IMR-90 (cell line): ENCODE data around the gene NCKAP5L. TPM values are rescaled to one million over a fixed set of nuclear protein-coding genes. Genes with fewer than 3 reads are reported as not detected.

ENCODE experiments used
- ATAC-seq: fragments of 200-7000 bp; cut with Tn5 transposase; 2 replicates; pipeline ENCODE4 v1.9.1; 2020; ENCODE audit warnings: low read depth, mild to moderate bottlenecking, moderate library complexity
- BruUV-seq: library from RNA; stranded (reverse); fragments of 400-500 nt; replicated peaks from 2 replicates; lab custom pipeline; 2021; lab: Mats Ljungman, UMichigan
- CTCF ChIA-PET: fragments of 300-600 bp; formaldehyde crosslinking; extraction: SDS; loops from one replicate; lab custom pipeline; 2021; ENCODE audit warnings: antibody characterized with exemption; lab: Yijun Ruan, JAX
- POLR2A ChIA-PET: fragments of 300-600 bp; sonication (Branson Sonifier 250); formaldehyde crosslinking; loops from one replicate; lab custom pipeline; 2022; ENCODE audit warnings: antibody characterized with exemption; ENCODE audit not compliant: unreplicated experiment; lab: Charles Lee
- DNase-seq: peaks from one replicate; pipeline ENCODE4 v3.0.0; 2013
- H2AFZ ChIP-seq: replicated peaks from 2 replicates; pipeline ENCODE3; 2013; ENCODE audit warnings: low read length, mild to moderate bottlenecking; ENCODE audit not compliant: poor library complexity
- H2AK5ac ChIP-seq: 2 replicates; pipeline ENCODE4 v1.6.1; 2013; ENCODE audit warnings: low read depth, low read length, inconsistent platforms
- H2AK9ac ChIP-seq: replicated peaks from 2 replicates; pipeline ENCODE3; 2013; ENCODE audit warnings: mild to moderate bottlenecking, low read depth, low read length, moderate library complexity; ENCODE audit not compliant: poor library complexity
- H2BK120ac ChIP-seq: 2 replicates; pipeline ENCODE4 v1.6.1; 2013; ENCODE audit warnings: low read depth, low read length, inconsistent platforms
- H2BK15ac ChIP-seq: 3 replicates; pipeline ENCODE4 v1.6.1; 2013; ENCODE audit warnings: low read depth, low read length, inconsistent platforms
- H2BK20ac ChIP-seq: 2 replicates; pipeline ENCODE4 v1.6.1; 2013; ENCODE audit warnings: low read depth, mild to moderate bottlenecking, inconsistent platforms, low read length, moderate library complexity
- H2BK5ac ChIP-seq: 2 replicates; pipeline ENCODE4 v1.6.1; 2013; ENCODE audit warnings: mild to moderate bottlenecking, low read depth, low read length, inconsistent platforms; ENCODE audit not compliant: poor library complexity, severe bottlenecking
- H3K14ac ChIP-seq: replicated peaks from 2 replicates; pipeline ENCODE4 v1.6.1; 2013; ENCODE audit warnings: low read depth, low read length, inconsistent platforms
- H3K18ac ChIP-seq: 2 replicates; pipeline ENCODE4 v1.6.1; 2013; ENCODE audit warnings: low read depth, low read length, control low read depth
- H3K23ac ChIP-seq: 2 replicates; pipeline ENCODE4 v1.6.1; 2013; ENCODE audit warnings: low read depth, low read length, inconsistent platforms
- H3K27ac ChIP-seq: 2 replicates; pipeline ENCODE4 v1.5.1; 2013; ENCODE audit warnings: mild to moderate bottlenecking, control low read depth, low read length; ENCODE audit not compliant: insufficient read depth
- H3K27me3 ChIP-seq: 2 replicates; pipeline ENCODE4 v1.6.1; 2013; ENCODE audit warnings: low read length; ENCODE audit not compliant: control insufficient read depth, insufficient read depth
- H3K36me3 ChIP-seq: 2 replicates; pipeline ENCODE4 v1.6.1; 2013; ENCODE audit warnings: low read length, mixed read lengths; ENCODE audit not compliant: control insufficient read depth, insufficient read depth
- H3K4ac ChIP-seq: 2 replicates; pipeline ENCODE4 v1.6.1; 2013; ENCODE audit warnings: low read depth, low read length, inconsistent platforms
- H3K4me1 ChIP-seq: 2 replicates; pipeline ENCODE4 v1.6.1; 2013; ENCODE audit warnings: low read length, mixed read lengths; ENCODE audit not compliant: control insufficient read depth, insufficient read depth
- H3K4me2 ChIP-seq: 2 replicates; pipeline ENCODE4 v1.6.1; 2013; ENCODE audit warnings: low read depth, mild to moderate bottlenecking, control low read depth, low read length, moderate library complexity
- H3K4me3 ChIP-seq: 2 replicates; pipeline ENCODE4 v1.5.1; 2013; ENCODE audit warnings: low read depth, mild to moderate bottlenecking, control low read depth, low read length, moderate library complexity; ENCODE audit not compliant: insufficient read depth
- H3K56ac ChIP-seq: 2 replicates; pipeline ENCODE4 v1.6.1; 2013; ENCODE audit warnings: low read length, inconsistent platforms; ENCODE audit not compliant: insufficient read depth; ENCODE audit errors: extremely low read depth
- H3K79me1 ChIP-seq, 2 experiments: 2 replicates each; pipeline ENCODE4 v1.6.1; 2013; ENCODE audit warnings: low read length in 2 of 2, inconsistent platforms in 1 of 2, low read depth in 1 of 2
- H3K9ac ChIP-seq: 2 replicates; pipeline ENCODE4 v1.6.1; 2013; ENCODE audit warnings: low read depth, low read length, control low read depth
- H3K9me1 ChIP-seq: 2 replicates; pipeline ENCODE4 v1.6.1; 2013; ENCODE audit warnings: low read length, inconsistent platforms; ENCODE audit not compliant: insufficient read depth
- H3K9me3 ChIP-seq: 2 replicates; pipeline ENCODE4 v1.6.1; 2013; ENCODE audit warnings: low read length; ENCODE audit not compliant: control insufficient read depth, insufficient read depth
- H4K20me1 ChIP-seq: 2 replicates; pipeline ENCODE4 v1.6.1; 2013; ENCODE audit warnings: low read length, inconsistent platforms; ENCODE audit not compliant: insufficient read depth
- H4K5ac ChIP-seq: 2 replicates; pipeline ENCODE4 v1.6.1; 2013; ENCODE audit warnings: mild to moderate bottlenecking, low read depth, low read length, control low read depth
- H4K8ac ChIP-seq, 2 experiments: 2 replicates each; pipeline ENCODE4 v1.6.1; 2013; ENCODE audit warnings: low read depth in 2 of 2, low read length in 2 of 2, control low read depth in 1 of 2, inconsistent platforms in 1 of 2
- H4K91ac ChIP-seq: 2 replicates; pipeline ENCODE4 v1.6.1; 2013; ENCODE audit warnings: low read depth, low read length, inconsistent platforms; ENCODE audit not compliant: insufficient read depth
- MAZ ChIP-seq: IDR thresholded peaks from 2 replicates; pipeline ENCODE4 v1.6.1; 2012; ENCODE audit warnings: low read depth, mild to moderate bottlenecking, low read length, improper control_type of control experiment, moderate library complexity, borderline replicate concordance
- NFE2L2 ChIP-seq: fragments of 150-350 bp; IDR thresholded peaks from 2 replicates; pipeline ENCODE4 v1.6.1; 2016; ENCODE audit warnings: low read depth, mild to moderate bottlenecking, low read length
- WGBS, 2 experiments: methylation state at CpG; one replicate each; pipeline versions ENCODE4 v1.1.5 to v1.1.7; 2013; ENCODE audit warnings: missing lambda C conversion rate in 2 of 2; ENCODE audit not compliant: insufficient read length in 1 of 2; ENCODE audit errors: extremely low coverage in 2 of 2; 5-methylcytosine and 5-hydroxymethylcytosine counted together
- dilution Hi-C: fragments of 300-500 bp; cut with HindIII; formaldehyde crosslinking; loops from one replicate; pipeline ENCODE4 v1.14.3; 2018; ENCODE audit warnings: low sequenced_read_pairs; ENCODE audit not compliant: unreplicated experiment
- in situ Hi-C: fragments of 300-500 bp; cut with MboI; formaldehyde crosslinking; loops from 3 replicates; pipeline ENCODE4 v1.14.3; 2019; ENCODE audit warnings: low sequenced_read_pairs, inconsistent platforms, mixed read lengths
- intact Hi-C: fragments of 100-400 bp; cut with micrococcal nuclease; formaldehyde crosslinking; loops from 2 replicates; pipeline ENCODE4 v1.10.0; 2022
- polyA plus RNA-seq, 3 experiments: library from polyadenylated mRNA; depleted of rRNA; stranded (reverse); fragments of >200 nt; gene quantifications; 2 replicates each; pipeline ENCODE4 v1.2.3, GENCODE V29; 2012; ENCODE audit warnings: low replicate concordance in 1 of 3
- total RNA-seq: library from RNA; depleted of rRNA; stranded (reverse); fragments of >200 nt; gene quantifications from 2 replicates; pipeline ENCODE4 v1.2.3, GENCODE V29; 2012

The NCKAP5L gene
- total and polyA plus RNA-seq, 2 of the 4 experiments (the other 2 are of a cell fraction): 6.1 to 14.4 TPM

DNA sequence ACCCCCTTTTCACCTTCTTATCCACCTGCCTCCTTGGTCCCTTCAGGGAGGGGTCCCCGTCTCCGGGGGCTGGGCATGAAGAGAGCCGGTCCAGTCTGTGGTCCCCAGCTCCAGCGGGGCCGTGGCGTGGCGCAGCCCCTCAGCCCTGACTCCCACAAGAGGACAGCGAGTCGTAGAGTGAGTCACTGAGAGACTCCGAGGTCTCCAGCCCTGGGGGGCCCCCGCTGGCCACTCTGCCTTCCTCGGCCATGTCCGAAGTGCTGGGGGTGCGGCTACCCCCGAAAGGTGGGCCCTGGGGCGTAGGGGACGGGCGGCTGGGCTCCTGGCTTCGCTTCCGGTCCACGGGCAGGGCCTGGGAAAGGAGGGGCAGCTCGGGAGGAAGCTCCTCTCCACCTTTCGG, 36.5 kb downstream of the NCKAP5L start:
- dilution Hi-C loops: no loop called here
- no peak overlapping the region for H3K18ac ChIP-seq
- H3K4me1 ChIP-seq: no peaks in the 10 kb centered on the region
- no peak overlapping the region for H4K91ac ChIP-seq
- H2BK120ac ChIP-seq: no peak overlapping the region
- no peaks in the 10 kb centered on the region for H4K20me1 ChIP-seq
- no peak overlapping the region for H3K4me3 ChIP-seq
- 80% methylated on average over 1 of the region's 23 CpGs; no CpG with 5 or more reads in 1 of the 2 experiments for WGBS, 2 experiments
- no peak overlapping the region for H3K23ac ChIP-seq
- H2BK5ac ChIP-seq: no peak overlapping the region
- H3K27me3 ChIP-seq: no peaks in the 10 kb centered on the region
- no peak overlapping the region for H2AK9ac ChIP-seq
- no peaks in the 10 kb centered on the region for H3K79me1 ChIP-seq
- no peak overlapping the region for H3K27ac ChIP-seq
- H3K36me3 ChIP-seq: peaks cover 53% of the 10 kb centered on the region; the same call in 1 of the 2 replicates
- intact Hi-C loops: no loop called here
- H3K4ac ChIP-seq: no peak overlapping the region
- ChIA-PET CTCF (no interaction called here), POLR2A (no interaction called here)
- H2AFZ ChIP-seq: no peak overlapping the region
- no peak overlapping the region for H3K4me2 ChIP-seq
- H3K9ac ChIP-seq: no peak overlapping the region
- no peak overlapping the region for H2BK20ac ChIP-seq
- no peak overlapping the region for H4K8ac ChIP-seq
- no peak overlapping the region for H2BK15ac ChIP-seq
- in situ Hi-C loops: no loop called here
- H3K9me3 ChIP-seq: no peaks in the 10 kb centered on the region
- no peak overlapping the region for H4K5ac ChIP-seq
- no peak overlapping the region for H2AK5ac ChIP-seq
- H3K9me1 ChIP-seq: no peaks in the 10 kb centered on the region
- H3K14ac ChIP-seq: no peak overlapping the region
- no TSS peak for BruUV-seq
- TF ChIP-seq MAZ (no peak), NFE2L2 (no peak)
- H3K56ac ChIP-seq: no peak overlapping the region
- no peak for ATAC-seq
- DNase-seq: no peak
